H1 (cell line): ENCODE results near the gene FSD1. TPM values are rescaled to one million over a fixed set of nuclear protein-coding genes. Genes with fewer than 3 reads are reported as not detected.

Source experiments
- CTCF ChIA-PET: fragments of 300-600 bp; sonication (Branson Sonifier 250); formaldehyde crosslinking; loops from one replicate; lab custom pipeline; 2021; ENCODE audit not compliant: partially characterized antibody; lab: Charles Lee
- POLR2A ChIA-PET: fragments of 300-600 bp; sonication (Branson Sonifier 250); formaldehyde crosslinking; loops from one replicate; lab custom pipeline; 2021; ENCODE audit warnings: inconsistent platforms; ENCODE audit not compliant: partially characterized antibody; lab: Charles Lee
- DNase-seq, 2 experiments: peaks; one replicate each; pipeline versions ENCODE4 v3.0.0 to v3.0.0-alpha.2; 2010 to 2022; ENCODE audit warnings: low spot score in 2 of 2, low read depth in 1 of 2, mixed read lengths in 1 of 2
- FAIRE-seq: peaks from 2 replicates; lab custom pipeline; 2011; peaks lifted over from hg19 to GRCh38; lab: Jason Lieb, UNC
- H2AFZ ChIP-seq: 2 replicates; pipeline ENCODE4 v1.8.1; 2012; ENCODE audit warnings: low read length, inconsistent platforms
- H2AK5ac ChIP-seq: 2 replicates; pipeline ENCODE4 v1.6.1; 2013; ENCODE audit warnings: low read depth, low read length
- H2BK120ac ChIP-seq: replicated peaks from 2 replicates; pipeline ENCODE3; 2013; ENCODE audit warnings: low read depth, low read length, inconsistent platforms
- H2BK12ac ChIP-seq: 2 replicates; pipeline ENCODE4 v1.6.1; 2013; ENCODE audit warnings: low read depth, low read length
- H2BK15ac ChIP-seq: 2 replicates; pipeline ENCODE4 v1.6.1; 2013; ENCODE audit warnings: low read length
- H2BK20ac ChIP-seq: 2 replicates; pipeline ENCODE4 v1.6.1; 2013; ENCODE audit warnings: low read length
- H2BK5ac ChIP-seq: 2 replicates; pipeline ENCODE4 v1.6.1; 2013; ENCODE audit warnings: low read depth, low read length
- H3K14ac ChIP-seq: 2 replicates; pipeline ENCODE4 v1.6.1; 2013; ENCODE audit warnings: inconsistent platforms; ENCODE audit not compliant: insufficient read length
- H3K18ac ChIP-seq: 2 replicates; pipeline ENCODE4 v1.6.1; 2013; ENCODE audit warnings: low read length; ENCODE audit errors: extremely low read depth
- H3K23ac ChIP-seq: 2 replicates; pipeline ENCODE4 v1.6.1; 2013; ENCODE audit warnings: inconsistent platforms; ENCODE audit not compliant: insufficient read length
- H3K23me2 ChIP-seq: 2 replicates; pipeline ENCODE4 v1.6.1; 2013; ENCODE audit warnings: low read depth, low read length
- H3K27ac ChIP-seq: 2 replicates; pipeline ENCODE4 v1.6.1; 2011; ENCODE audit warnings: low read depth, low read length, inconsistent platforms
- H3K27me3 ChIP-seq, 4 experiments: replicated peaks in 1 of 4; 1 replicate in 1 of 4; 2 replicates in 3 of 4; pipeline versions ENCODE4 v1.6.1 to v1.8.1; 2011 to 2013; ENCODE audit warnings: low read length in 3 of 4, mild to moderate bottlenecking in 3 of 4, inconsistent platforms in 2 of 4, mixed read lengths in 2 of 4, moderate library complexity in 1 of 4; ENCODE audit not compliant: control insufficient read depth in 3 of 4, insufficient read depth in 3 of 4; ENCODE audit errors: extremely low read depth in 1 of 4
- H3K36me3 ChIP-seq, 4 experiments: 2 replicates each; pipeline versions ENCODE4 v1.6.1 to v1.8.1; 2011 to 2013; ENCODE audit warnings: mild to moderate bottlenecking in 4 of 4, low read length in 3 of 4, moderate library complexity in 2 of 4, control low read depth in 1 of 4, inconsistent platforms in 1 of 4; ENCODE audit not compliant: insufficient read depth in 4 of 4, control insufficient read depth in 2 of 4
- H3K4ac ChIP-seq: replicated peaks from 2 replicates; pipeline ENCODE3; 2013; ENCODE audit warnings: low read length, low read depth, mixed read lengths, inconsistent platforms; ENCODE audit not compliant: insufficient read length
- H3K4me1 ChIP-seq, 4 experiments: replicated peaks in 1 of 4; 1 replicate in 1 of 4; 2 replicates in 3 of 4; pipeline versions ENCODE4 v1.6.1 to v1.8.1; 2011 to 2013; ENCODE audit warnings: low read length in 3 of 4, inconsistent platforms in 2 of 4, mixed read lengths in 1 of 4; ENCODE audit not compliant: insufficient read depth in 4 of 4, control insufficient read depth in 3 of 4
- H3K4me2 ChIP-seq, 2 experiments: 2 replicates each; pipeline versions ENCODE4 v1.6.1 to v1.8.1; 2011 to 2013; ENCODE audit warnings: low read depth in 2 of 2, low read length in 2 of 2, control low read depth in 1 of 2, inconsistent platforms in 1 of 2, mild to moderate bottlenecking in 1 of 2; ENCODE audit not compliant: insufficient read depth in 1 of 2
- H3K4me3 ChIP-seq, 4 experiments: fragments of 200-600, 300-600 bp in 1 of 4; sonication (generic), shearing (Covaris generic), sonication (Bioruptor Twin) in 1 of 4; 2 replicates each; pipeline versions ENCODE4 v1.5.1 to v1.8.1; 2011 to 2016; ENCODE audit warnings: low read length in 4 of 4, low read depth in 3 of 4, control low read depth in 2 of 4, inconsistent platforms in 2 of 4, mild to moderate bottlenecking in 2 of 4, mixed read lengths in 1 of 4, moderate library complexity in 1 of 4; ENCODE audit not compliant: insufficient read depth in 2 of 4; ENCODE audit errors: extremely low read depth in 1 of 4
- H3K56ac ChIP-seq: replicated peaks from 2 replicates; pipeline ENCODE3; 2013; ENCODE audit warnings: low read depth, mild to moderate bottlenecking, mixed read lengths, low read length, inconsistent platforms; ENCODE audit not compliant: insufficient read length
- H3K79me1 ChIP-seq: 2 replicates; pipeline ENCODE4 v1.6.1; 2013; ENCODE audit warnings: low read depth, low read length, control low read depth
- H3K79me2 ChIP-seq, 2 experiments: 2 replicates each; pipeline versions ENCODE4 v1.6.1 to v1.8.1; 2012 to 2013; ENCODE audit warnings: low read length in 2 of 2, mild to moderate bottlenecking in 2 of 2, inconsistent platforms in 1 of 2; ENCODE audit not compliant: insufficient read depth in 2 of 2, control insufficient read depth in 1 of 2
- H3K9ac ChIP-seq, 4 experiments: replicated peaks in 1 of 4; 1 replicate in 1 of 4; 2 replicates in 3 of 4; pipeline versions ENCODE4 v1.6.1 to v1.8.1; 2011 to 2013; ENCODE audit warnings: low read depth in 3 of 4, low read length in 3 of 4, control low read depth in 2 of 4, mild to moderate bottlenecking in 2 of 4, moderate library complexity in 2 of 4, inconsistent platforms in 1 of 4; ENCODE audit errors: extremely low read depth in 1 of 4
- H3K9me3 ChIP-seq, 2 experiments: 2 replicates each; pipeline versions ENCODE4 v1.6.1 to v1.8.1; 2012 to 2013; ENCODE audit warnings: mild to moderate bottlenecking in 2 of 2, moderate library complexity in 2 of 2, control low read depth in 1 of 2, inconsistent platforms in 1 of 2, low read depth in 1 of 2, low read length in 1 of 2, mixed read lengths in 1 of 2; ENCODE audit not compliant: insufficient read depth in 2 of 2
- H4K20me1 ChIP-seq, 2 experiments: replicated peaks in 1 of 2; 2 replicates each; pipeline versions ENCODE3 to v1.8.1; 2011 to 2013; ENCODE audit warnings: inconsistent platforms in 2 of 2, low read length in 2 of 2, mild to moderate bottlenecking in 1 of 2; ENCODE audit not compliant: insufficient read depth in 2 of 2, control insufficient read depth in 1 of 2
- H4K5ac ChIP-seq: 2 replicates; pipeline ENCODE4 v1.6.1; 2013; ENCODE audit warnings: low read length, low read depth, mixed read lengths, inconsistent platforms; ENCODE audit not compliant: insufficient read length
- H4K8ac ChIP-seq: 2 replicates; pipeline ENCODE4 v1.8.0; 2013; ENCODE audit warnings: mild to moderate bottlenecking, moderate library complexity, low read length, inconsistent platforms; ENCODE audit not compliant: insufficient read depth; ENCODE audit errors: extremely low read depth
- H4K91ac ChIP-seq: replicated peaks from 2 replicates; pipeline ENCODE3; 2013; ENCODE audit warnings: low read length, mixed read lengths, inconsistent platforms; ENCODE audit not compliant: insufficient read length
- KDM1A ChIP-seq: fragments of 200-600, 300-600 bp; sonication (generic); IDR thresholded peaks from 2 replicates; pipeline ENCODE4 v1.7.1; 2016; ENCODE audit warnings: mild to moderate bottlenecking, low read length, borderline replicate concordance
- RFX5 ChIP-seq: IDR thresholded peaks from 2 replicates; pipeline ENCODE4 v1.6.1; 2011; ENCODE audit warnings: low read depth, low read length, improper control_type of control experiment, borderline replicate concordance
- SP2 ChIP-seq: IDR thresholded peaks from 2 replicates; pipeline ENCODE4 v1.6.1; 2012; ENCODE audit warnings: mild to moderate bottlenecking, low read length, inconsistent platforms
- ZNF274 ChIP-seq: IDR thresholded peaks from 2 replicates; pipeline ENCODE4 v1.7.0; 2012; ENCODE audit warnings: low read length, borderline replicate concordance; ENCODE audit errors: extremely low read depth
- WGBS, 2 experiments: shearing (Covaris generic) in 1 of 2; methylation state at CpG; one replicate each; pipeline versions ENCODE4 v1.1.6 to v1.1.7; 2013 to 2015; ENCODE audit warnings: low lambda C conversion rate in 2 of 2, mixed read lengths in 2 of 2, inconsistent platforms in 1 of 2, low coverage in 1 of 2, missing lambda C conversion rate in 1 of 2; ENCODE audit not compliant: insufficient replicate concordance in 2 of 2, insufficient coverage in 1 of 2, insufficient read length in 1 of 2; ENCODE audit errors: extremely low coverage in 1 of 2, missing lambda C conversion rate in 1 of 2; 5-methylcytosine and 5-hydroxymethylcytosine counted together
- polyA plus RNA-seq, 7 experiments: library from polyadenylated mRNA; depleted of rRNA in 3 of 7; stranded (reverse) in 5 of 7; unstranded in 2 of 7; fragments of >200 nt in 5 of 7; fragments of 200-250 nt in 2 of 7; gene quantifications; 1 replicate in 5 of 7; 2 replicates in 1 of 7; 4 replicates in 1 of 7; pipeline versions ENCODE4 v1.2.1 to v1.2.3, GENCODE V29; 2011 to 2013; ENCODE audit warnings: missing spikeins in 2 of 7, mixed read lengths in 2 of 7
- total RNA-seq: library from RNA; stranded (reverse); fragmentation: NEBNext Ultra II Directional; extraction: Animal tissue kit (Norgen Biotek cat#: 25700); gene quantifications from 2 replicates; pipeline ENCODE4 v1.2.1, GENCODE V29; 2021

FSD1 gene
- total and polyA plus RNA-seq, 2 of the 8 experiments (the other 6 are each of a cell fraction or from before 2014, with no cell fraction given): 58.8 to 181 TPM

- Histone ChIP-seq H3K27me3 (no peaks in the 10 kb centered on the region), H4K8ac (no peak overlapping the region), H2BK5ac (no peak overlapping the region), H3K4me3 (no peak overlapping the region), H3K36me3 (peaks cover 0 to 24% (median 10%) of the 10 kb centered on the region in 4 experiments; a peak in 6 of 8 replicates), H2BK120ac (no peak overlapping the region), H4K20me1 (peaks cover 0 to 11% of the 10 kb centered on the region in 2 experiments), H3K56ac (no peak overlapping the region), H3K4ac (no peak overlapping the region), H2AFZ (no peak overlapping the region), H3K27ac (no peak overlapping the region), H3K4me2 (no peak overlapping the region), H2AK5ac (no peak overlapping the region), H2BK15ac (no peak overlapping the region), H2BK12ac (no peak overlapping the region), H4K5ac (no peak overlapping the region), H2BK20ac (no peak overlapping the region), H3K79me1 (no peaks in the 10 kb centered on the region), H3K9me3 (no peaks in the 10 kb centered on the region), H3K18ac (no peak overlapping the region), H3K23ac (no peak overlapping the region), H3K14ac (no peak overlapping the region), H3K4me1 (peaks cover 0 to 2% (median 0%) of the 10 kb centered on the region in 4 experiments; a peak in 1 of 7 replicates), H3K9ac (no peak overlapping the region), H4K91ac (no peak overlapping the region), H3K79me2 (no peaks in the 10 kb centered on the region), H3K23me2 (no peaks in the 10 kb centered on the region)
- FAIRE-seq: no peak
- ChIA-PET CTCF (interaction anchor here (0.6 to 20.4 kb wide), 3 partner anchors 16 to 1359 kb away, joined by 3 to 311 read pairs (median 3); partner anchors contain the start of gene SHD), POLR2A (interaction anchor here (1.3 kb wide), 1 partner anchor 83 kb away, joined by 3 read pairs; no protein-coding TSS in a partner anchor)
- WGBS, 2 experiments: 95% methylated on average over 3 of the region's 8 CpGs; no CpG with 5 or more reads in 1 of the 2 experiments
- TF ChIP-seq RFX5: no peak
- no peak for TF ChIP-seq SP2
- no peak for TF ChIP-seq ZNF274
- TF ChIP-seq KDM1A: peak; percentile 76; the same call in 1 of the 2 replicates
- DNase-seq: no peak
Measured at GRCh38 chr19:4350111-4350510, 45.7 kb downstream of the FSD1 start.
